NCI-H510A treated with DMSO at 0.1 percent for 48 hours (cell line): ENCODE measurements around the gene LSS.

ENCODE experiments used
- DNase-seq: peaks from one replicate; lab custom pipeline; 2025; lab: John Stamatoyannopoulos, UW

LSS gene

DNA sequence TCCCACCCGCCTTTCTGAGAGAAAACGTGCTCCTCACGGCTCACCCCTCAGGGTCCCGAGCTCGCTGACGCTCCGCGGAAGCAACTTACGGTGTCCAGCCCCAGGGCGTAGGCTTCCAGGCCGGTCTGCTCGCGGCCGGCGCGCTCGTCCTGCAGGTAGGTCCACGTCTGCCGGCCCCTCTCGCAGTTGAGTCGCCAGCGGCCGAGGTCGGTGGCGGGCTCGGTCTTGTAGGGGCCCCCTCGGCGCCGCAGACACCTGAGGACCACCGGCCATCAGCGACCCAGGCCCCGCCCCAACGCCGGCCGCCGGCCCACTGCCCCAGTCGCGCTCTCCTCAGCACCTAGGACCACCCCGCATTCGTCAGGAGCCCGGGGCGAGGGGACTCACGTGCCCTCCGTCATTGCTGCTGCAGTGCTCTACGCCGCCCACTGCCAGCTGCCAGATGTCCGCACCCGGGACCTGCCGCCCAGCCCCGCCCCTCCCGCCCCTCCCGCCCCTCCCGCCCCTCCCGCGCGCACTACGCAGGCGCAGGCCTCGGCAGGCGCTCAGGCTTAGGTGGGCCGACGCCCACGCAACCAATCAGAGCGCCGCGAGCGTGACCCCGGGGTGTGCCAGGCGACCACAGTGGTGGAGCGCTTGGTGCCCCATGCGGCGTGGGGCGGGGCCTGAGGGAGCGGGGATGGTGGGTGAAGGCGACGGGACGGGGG lies at the start of gene LSS:
Gene LSS, minus strand, starts transcription at position 430 of the 707 bp plus-strand sequence. Its CDS starts 29 bp downstream, at position 401.
- DNase-seq, result peak; percentile 86

DNA sequence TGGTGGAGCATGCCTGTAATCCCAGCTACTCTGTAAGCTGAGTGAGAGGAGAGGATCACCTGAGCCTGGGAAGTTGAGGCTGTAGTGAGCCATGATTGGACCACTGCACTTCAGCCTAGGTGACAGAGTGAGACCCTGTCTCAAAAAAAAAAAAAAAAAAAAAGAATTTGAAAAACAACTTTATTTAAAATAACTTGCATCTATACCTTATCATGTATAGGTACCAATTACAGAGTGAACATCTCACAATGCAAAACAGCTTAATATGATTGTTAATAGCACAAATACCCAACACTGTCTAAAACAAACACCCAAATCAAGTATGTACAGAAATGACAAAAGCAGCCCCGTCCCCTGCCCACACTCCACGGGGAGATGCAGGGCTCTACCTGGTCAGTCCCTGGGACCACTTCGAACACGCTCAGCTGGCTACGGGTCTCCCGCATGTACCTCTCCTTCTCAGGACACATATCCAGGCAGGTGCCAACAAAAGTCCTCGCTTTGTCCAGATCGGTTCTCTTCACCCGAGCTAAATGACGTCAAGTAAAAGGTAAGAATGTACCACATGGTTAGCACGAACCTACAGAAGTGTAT lies 46.3 kb upstream of the LSS start:
- no peak for DNase-seq

DNA sequence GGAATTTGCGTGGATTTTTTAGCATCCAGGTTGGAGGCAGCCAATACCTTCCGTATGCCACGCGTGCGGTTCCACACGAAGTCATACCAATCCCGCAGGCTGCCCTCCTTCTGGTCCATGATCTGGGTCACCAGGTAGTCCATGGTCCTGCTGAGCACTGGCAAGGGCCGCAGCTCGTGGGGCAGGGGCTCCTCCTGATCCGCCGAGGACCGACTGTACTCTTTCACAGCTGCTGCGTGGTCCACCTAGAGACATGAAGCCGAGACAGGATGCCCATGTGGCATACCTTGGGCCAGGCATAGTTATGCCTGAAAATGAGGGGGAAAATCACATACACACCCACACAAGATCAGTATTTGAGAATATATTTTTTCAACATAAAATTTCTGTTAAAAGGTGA lies 44.8 kb upstream of the LSS start:
- no peak for DNase-seq

DNA sequence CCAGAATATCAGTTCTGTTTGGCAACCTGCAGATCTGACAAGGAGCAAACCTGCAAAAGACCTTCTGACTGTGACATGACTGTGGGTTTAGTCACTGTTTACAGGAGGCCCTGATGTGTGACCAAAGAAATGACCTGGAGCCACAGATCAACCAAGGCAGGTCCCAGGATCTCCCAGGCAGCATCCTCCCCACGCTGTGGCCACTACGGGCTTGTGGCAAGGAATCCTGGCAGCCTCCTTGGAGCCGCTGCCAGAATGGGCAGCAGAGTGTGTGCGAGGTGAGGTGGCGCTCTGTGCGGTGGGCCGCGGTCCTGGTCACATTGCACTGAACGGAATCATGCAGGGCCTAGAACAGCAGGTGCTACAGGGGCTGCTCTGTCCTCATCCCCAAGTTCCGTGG lies 40.9 kb upstream of the LSS start:
- DNase-seq, result no peak

DNA sequence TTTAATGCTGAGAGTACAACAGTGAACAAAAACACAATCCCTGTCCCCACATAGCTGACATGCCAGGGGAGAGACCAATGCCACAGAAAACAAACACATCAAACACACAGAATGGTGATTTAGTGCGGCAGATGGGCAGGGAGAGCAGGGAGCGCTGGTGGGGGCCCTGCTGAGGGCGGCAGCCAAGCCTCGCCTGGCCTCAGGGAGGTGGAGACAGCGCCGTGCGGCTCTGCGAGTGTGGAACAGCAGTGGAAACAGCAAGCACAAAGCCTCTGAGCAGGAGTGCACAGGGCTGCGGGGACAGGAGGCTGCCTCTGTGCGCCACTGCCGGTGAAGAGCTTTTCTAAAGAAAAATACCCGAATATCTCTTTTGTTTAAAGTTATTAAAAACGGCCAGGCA lies 39.8 kb upstream of the LSS start:
- DNase-seq, result no peak

DNA sequence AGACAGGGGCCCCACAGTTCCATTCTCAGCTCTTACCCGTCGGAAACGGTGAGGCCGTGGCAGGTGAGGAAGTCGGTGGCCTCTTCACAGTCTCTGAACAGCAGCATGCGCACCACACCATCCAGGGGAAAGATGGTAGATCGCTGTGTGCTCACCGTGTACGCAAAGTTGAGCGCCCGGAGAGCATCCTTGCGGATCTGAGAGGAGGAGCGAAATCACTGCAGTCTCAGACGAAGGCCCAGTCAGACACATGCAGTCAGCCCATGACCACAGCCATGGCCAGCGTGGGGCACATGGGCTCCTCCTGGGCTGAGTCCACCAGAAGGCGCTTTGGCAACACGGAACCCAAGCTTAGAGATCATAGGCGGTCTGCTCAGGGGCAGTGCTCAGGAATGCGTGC lies 38.4 kb upstream of the LSS start:
- no peak for DNase-seq

DNA sequence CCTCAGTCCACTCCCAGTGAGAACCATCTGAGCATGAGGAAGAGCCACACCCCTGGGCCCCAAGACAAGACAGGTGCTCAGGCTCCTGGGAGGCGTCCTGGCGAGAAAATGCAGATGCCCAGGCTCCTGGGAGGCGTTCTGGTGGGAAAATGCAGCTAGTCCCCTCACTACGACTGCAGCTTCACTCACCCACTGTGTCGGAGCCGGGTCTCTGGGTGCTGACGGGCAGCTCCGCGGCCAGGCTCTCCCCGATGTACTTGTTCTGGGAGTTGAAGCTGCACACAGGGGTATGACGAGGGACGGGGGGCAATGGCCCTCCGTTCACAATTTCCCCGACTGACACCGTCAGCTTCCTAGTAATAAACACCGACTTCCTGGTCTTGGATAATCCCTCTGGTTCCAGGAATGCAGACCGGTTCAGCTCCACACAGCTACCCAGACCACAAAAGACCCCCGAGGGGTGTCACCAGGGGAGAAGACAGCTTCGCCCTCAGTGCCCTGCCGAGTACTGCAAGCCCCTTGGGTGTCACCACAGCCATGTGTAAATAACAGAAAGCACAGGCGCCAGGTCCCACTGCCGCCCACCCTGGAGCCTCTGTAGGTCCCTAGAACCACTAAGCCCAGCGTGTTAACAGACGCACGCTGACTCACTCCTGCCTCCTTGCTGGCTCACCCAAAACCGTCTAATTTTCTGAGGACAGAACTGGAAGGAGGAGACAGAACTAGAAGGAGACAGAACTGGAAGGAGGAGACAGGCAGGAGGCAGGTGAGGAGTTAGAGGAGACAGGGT lies 37.4 kb upstream of the LSS start:
- no peak for DNase-seq

DNA sequence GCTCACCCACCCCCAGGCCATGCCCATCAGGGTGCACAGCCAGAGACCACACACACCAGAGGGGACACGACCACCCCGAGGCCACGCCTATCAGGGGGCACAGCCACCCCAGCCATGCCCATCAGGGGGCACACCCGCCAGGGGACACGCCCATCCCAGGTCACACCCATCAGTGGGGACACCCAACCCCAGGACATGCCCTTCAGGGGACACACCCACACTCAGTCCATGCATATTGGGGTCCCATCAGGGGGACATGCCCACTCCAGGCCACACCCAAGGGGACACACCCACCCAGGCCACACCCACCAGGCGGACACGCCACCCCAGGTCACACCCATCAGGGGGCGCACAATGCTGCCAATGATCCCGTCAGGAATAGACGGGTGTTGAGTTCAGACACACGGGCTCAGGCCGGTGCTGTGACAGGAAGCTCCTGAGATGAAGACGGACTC lies 36.1 kb upstream of the LSS start:
- no peak for DNase-seq

DNA sequence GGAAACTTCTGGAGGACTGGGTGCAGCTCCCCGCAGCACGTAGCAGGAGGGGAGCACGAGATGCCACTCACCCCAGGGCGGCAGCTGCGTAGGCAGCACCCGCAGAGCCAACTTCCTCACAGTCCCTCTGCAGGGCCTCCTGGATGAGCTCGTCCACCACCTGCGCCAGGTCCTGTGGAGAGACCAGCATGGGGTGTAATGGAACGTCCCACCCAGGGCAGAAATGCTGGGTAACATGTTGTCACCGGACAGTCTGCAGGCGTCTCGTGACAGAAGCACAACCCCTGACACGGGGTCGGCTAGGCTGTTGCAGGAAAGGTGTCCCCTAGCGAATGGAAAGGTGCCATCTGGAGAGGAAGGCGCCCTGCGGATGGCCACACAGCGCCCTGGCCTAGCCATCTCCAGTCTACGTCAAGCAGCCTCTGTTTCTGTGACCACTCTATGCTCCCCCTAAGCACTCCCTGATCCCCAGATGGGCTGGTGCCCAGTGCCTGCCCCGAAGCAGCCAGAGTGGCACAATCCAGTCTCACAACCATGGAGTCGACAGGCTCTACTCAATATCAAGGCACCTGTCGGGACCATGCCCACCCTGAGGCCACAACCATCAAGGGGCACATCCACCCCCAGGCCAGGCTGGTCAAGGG lies 35.6 kb upstream of the LSS start:
- DNase-seq, result no peak

DNA sequence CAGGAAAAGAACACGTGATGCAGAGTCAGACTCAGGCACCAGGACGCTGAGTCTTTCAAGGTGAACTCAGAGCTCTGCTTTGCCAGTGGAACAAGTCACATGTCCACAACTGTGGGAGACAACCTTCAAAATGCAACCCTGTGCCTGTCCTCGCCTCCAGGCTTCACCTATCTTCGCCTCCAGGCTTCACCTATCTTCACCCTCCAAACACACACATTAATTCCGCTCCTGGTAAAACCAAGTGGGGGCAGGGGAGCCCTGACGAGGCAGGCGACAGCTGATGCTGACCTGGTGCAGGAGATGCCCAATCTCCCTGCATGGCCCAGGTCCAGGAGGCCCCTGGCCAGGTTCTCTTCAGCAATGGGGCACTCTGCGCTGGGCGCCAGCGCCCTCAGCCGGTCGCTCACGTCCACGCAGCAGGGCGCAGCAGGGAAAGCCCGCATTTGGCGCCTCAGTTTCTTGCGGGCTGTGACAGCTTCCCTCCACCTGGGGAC lies 28.0 kb upstream of the LSS start:
- DNase-seq, result no peak

DNA sequence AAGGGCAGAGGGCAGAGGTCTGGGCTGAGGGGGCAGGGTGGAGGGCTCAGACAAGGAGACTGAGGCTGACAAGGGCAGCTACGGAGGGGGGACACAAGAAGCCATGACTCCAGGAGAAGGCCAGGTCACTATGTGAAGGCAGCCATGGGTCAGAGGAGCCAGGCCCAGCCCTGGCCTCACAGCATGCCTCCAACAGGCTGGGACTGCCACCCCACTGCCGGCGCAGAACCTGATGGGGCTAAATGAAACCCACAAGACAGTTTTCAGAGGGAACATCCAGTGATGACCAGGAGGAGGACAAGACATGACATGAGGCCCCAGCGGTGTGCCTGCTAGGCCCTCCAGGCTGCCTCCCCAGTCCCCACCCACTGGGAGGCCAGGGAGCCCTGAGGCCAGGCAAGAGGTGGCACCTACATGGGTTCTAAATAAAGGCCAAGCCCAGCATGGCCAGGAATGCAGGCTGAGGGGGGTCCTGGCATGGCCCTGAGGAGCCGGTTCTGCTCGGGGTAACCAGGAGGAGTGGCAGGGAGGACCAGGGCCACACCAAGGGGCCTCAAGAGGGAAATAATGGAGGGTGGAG lies 27.3 kb upstream of the LSS start:
- no peak for DNase-seq

DNA sequence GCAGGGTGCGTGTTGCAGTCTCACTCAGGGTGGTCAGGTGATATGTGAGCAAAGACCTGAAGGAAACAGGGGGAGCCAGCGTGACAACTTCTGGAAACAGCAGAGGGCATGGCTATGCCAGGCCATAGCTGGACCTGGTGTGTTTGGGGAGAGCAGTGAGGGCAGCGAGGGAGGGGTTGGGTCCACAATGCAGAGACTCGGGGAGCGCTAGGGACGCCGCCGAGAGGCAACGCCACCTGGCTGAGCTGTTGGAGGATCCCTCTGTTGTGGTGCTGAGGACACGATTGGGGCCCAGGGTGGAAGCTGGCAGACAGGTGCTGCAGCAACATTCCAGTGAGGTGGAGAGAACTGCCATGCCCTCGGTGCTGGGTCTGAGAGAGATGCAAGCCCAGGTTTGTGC lies 26.6 kb upstream of the LSS start:
- DNase-seq, result no peak

DNA sequence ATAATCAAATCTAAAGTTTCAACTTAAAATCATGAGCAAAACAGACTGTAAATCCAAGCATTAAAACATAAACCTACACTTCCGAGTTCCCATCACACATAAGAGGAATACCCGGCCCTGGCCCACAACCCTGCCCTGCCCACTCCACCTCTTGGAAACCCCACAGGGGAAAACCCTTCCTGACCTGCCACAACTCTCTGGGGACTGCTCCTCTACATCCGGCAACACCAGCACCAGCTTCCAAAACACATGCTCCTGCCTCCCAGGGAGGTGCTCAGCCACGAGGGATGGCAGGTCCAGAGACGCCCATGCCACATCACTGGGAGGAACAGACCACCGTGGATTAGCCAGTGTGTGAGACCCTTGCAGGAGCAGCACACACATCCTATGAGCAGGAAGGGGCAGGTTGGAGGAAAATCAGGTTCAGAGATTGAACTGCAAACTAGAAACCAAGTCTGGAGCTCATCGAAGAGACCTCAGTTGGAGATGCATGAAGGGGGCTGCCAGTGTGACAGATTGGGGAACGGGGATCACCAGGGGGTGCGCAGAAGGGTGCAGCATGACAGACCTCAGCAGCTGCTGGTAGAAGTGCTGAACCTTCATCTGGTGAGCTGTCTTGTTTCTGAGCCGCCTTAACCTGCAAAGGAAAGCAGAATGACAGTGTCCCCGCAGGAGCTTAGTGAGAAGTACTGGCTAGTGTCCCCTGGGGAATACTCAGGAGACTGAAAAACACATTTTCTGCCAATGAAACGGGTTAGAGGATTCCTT lies 25.8 kb upstream of the LSS start:
- DNase-seq, result no peak

DNA sequence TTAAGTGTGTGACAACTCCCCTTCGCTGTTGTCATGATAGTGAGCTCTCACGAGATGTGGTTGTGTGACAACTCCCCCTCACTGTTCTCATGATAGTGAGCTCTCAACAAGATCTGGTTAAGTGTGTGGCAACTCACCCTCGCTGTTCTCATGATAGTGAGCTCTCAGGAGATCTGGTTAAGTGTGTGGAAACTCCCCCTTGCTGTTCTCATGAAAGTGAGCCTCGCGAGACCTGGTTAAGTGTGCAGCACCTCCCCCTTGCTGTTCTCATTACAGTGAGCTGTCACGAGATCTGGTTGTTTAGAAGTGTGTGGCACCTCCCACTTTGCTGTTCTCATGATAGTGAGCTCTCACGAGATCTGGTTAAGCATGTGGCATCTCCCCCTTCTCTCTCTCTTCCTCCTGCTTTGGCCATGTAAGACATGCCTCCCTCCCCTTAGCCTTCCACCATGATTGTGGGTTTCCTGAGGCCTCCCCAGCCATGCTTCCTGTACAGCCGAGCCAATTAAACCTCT lies 25.1 kb upstream of the LSS start:
- no peak for DNase-seq

DNA sequence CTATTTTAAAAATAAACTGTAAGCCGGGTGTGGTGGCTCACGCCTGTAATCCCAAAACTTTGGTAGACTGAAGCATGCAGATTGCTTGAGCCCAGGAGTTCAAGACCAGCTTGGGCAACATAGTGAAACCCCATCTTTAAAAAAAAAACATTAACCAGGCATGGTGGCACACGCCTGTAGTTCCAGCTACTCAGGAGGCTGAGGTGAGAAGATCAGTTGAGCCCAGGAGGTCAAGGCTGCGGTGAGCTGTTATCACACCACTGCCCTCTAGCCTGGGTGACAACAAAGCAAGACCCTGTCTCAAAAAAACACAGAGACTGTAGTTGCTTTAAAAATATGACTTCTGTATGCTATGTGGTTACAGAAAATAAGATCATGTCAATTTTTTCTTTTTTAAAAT lies 24.3 kb upstream of the LSS start:
- DNase-seq, result no peak

DNA sequence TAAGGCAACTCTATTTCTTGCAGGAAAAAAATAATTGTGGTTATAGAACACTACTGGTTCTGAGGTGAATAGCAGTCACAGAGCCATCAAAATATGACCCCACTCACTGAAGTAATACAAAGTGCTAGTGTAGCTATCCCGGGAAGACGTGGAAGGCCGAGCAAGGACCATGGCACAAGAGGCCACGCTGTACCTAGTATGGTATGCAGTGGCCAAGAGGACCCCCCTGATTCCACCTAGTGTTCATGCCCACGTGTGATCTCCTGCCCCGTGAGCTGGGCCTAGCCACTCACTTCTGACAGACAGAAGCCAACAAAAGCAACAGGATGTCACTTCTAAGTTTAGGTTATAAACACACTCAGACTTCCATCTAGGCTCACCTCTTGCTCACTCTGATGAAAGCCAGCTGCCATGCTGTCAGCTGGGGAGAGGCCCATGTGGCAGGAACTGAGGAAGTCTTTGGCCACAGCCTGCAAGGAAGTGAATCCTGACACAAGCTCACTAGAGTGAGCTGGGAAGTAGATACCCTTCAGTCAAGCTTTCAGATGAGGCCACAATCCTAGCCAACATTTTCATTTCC lies 21.7 kb upstream of the LSS start:
- no peak for DNase-seq

DNA sequence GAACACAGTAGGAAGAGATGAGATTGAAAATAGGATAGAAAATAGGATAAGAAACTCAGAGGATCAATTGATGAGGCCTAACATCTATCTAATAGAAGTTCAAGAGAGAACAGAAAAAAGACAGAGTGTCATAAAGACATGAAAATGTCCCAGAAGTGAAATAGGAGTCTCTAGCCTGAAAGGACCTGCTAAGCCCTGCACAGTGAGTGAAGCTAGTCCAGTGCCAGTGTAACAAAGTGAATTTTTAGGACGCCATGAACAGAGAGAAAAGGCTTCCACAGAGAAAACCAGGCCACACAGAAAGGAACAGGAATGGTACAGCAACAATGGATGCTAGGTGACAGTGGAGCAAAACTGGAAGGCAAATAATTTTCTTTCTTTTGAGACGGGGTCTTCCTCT lies 20.3 kb upstream of the LSS start:
- DNase-seq, result no peak

DNA sequence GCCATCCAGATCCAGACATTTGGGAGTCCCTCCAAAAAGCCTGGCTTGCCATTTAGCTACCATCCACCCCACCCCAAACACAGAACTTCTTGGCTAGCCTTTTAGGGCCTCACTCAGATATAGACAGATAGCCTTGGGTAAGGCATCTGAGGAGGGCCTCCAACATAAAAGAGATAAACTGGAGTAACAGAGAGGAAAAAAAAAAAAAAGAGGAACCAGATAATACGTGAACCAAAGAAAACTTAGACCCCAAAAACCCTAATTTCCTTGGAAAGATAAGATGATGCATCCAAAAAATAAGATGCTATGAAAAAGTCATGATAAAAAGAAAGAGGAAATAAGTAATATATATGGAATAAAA lies 19.8 kb upstream of the LSS start:
- no peak for DNase-seq

DNA sequence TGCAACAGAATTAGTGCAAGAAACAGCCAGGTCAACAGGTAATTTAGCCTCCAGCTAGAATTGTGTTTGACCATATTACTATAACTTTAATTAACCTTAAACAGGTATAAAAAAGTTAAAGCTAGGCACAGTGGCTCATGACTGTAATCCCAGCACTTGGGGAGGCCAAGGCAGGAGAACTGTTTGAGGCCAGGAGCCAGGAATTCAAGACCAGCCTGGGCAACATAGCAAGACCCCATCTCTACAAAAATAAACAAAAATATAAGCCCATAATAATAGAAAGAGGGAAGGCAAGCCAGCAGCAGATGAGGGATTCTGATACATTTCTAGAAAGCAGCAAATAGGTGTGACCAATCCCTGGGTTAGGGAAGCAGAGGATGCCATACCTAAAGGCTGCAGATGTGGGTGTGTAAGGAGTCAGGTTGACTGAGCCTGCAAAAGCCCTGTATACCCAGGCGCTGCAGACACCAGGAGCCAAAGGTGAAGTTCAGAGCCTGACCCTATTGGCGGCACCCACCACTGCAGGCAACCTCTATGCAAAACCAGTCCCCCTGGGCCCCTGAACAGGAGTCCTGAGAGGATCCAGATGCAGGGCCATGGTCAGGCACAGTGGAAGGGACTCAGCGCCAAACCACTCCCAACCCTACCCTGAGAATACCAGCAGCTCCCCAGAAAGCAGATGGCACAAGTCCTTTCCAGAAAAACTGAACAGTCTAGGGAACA lies 19.3 kb upstream of the LSS start:
- DNase-seq, result no peak

DNA sequence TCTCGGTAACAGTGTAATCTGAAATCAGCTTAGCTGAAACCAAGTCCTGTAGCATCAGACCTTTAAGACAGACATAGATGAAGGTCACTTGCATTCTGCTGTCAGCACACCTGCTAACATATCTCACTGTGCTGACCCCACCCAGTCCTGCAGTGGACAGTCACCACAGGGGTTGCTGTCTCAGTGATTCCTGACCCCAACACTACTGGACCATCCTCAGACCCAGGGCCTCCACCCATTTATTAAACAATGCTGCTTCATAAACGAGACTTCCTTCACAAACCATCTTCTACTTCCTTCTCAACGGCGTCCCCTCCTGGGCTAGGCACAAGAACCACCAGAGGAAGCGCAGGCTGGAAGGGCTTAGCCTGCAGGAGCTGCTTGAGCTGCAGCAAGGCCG lies 17.8 kb upstream of the LSS start:
- no peak for DNase-seq
